Measurements from ENCODE around the gene CACNA1C.

CACNA1C gene

DNA sequence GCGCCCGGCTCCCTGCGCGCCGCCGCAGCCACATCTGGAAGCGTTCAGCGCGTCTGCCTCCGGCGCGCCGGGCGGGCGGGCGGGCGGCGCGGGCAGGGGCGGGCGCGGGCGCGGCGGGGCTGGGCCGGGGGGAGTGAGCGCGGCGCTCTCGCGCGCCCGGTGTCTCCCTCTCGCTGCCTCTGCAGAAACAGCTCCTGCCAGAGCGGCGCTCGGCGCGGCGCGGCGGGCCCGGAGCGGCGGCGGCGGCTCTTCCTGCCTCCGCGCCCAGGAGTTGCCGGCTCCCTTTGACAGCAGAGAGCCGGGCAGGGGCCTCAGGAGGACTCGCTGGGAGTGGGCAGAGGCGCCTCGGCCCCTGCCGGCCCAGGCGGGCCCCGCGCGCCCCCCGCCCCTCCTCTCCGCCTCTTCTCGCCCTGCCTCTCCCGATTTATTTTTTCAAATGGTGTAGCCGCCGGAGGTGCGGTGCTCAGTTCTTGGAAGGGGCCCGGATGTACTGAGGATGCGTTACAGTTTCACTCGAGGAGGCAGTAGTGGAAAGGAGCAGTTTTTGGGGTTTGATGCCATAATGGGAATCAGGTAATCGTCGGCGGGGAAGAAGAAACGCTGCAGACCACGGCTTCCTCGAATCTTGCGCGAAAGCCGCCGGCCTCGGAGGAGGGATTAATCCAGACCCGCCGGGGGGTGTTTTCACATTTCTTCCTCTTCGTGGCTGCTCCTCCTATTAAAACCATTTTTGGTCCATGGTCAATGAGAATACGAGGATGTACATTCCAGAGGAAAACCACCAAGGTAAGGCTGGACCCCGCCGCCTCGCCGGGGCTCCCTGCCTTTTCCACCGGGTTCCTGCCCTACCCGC, at the start of gene CACNA1C:
CACNA1C (plus strand) TSS at position 162 of the 853 bp plus-strand sequence; CDS start at position 738, 576 bp downstream.
- ChIA-PET POLR2A (ENCODE audit: low non-redundant PET) (no interaction called here), CTCF (interaction anchor here (0.6 kb wide), 2 partner anchors 17 to 233 kb away, joined by 4 read pairs; no protein-coding TSS in a partner anchor)
- no peak within 1 kb of the TSS for H3K27ac ChIP-seq
- TF ChIP-seq, protein P1, sequence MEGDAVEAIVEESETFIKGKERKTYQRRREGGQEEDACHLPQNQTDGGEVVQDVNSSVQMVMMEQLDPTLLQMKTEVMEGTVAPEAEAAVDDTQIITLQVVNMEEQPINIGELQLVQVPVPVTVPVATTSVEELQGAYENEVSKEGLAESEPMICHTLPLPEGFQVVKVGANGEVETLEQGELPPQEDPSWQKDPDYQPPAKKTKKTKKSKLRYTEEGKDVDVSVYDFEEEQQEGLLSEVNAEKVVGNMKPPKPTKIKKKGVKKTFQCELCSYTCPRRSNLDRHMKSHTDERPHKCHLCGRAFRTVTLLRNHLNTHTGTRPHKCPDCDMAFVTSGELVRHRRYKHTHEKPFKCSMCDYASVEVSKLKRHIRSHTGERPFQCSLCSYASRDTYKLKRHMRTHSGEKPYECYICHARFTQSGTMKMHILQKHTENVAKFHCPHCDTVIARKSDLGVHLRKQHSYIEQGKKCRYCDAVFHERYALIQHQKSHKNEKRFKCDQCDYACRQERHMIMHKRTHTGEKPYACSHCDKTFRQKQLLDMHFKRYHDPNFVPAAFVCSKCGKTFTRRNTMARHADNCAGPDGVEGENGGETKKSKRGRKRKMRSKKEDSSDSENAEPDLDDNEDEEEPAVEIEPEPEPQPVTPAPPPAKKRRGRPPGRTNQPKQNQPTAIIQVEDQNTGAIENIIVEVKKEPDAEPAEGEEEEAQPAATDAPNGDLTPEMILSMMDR (conservative IDR thresholded peaks at IDR 0.05; ENCODE audit: low read depth) = no peak
- DNase-seq (ENCODE audit: low spot score) = peak; percentile 10

DNA sequence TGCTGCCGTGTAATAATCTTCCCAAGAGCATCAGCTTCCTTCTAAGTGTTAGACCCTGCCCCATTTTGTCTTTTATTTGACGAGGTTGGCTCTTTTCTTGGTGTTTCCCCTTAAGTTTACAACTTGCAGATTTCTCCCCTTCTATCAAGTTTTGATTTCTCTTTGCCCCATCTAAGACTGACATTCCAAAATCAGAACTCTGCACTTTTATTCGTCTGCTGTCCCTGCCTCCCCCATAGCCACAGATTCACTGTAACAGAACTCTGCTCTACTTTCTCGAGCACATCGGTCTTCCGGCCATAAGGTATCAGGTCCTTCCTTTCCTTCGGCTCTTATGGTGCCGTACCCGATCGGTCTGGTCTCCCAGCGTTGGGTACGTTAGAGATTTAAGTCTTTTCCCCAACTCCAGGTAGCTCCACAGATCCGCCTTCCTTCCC, 49.1 kb upstream of the CACNA1C start:
- TF ChIP-seq, protein P1 (conservative IDR thresholded peaks at IDR 0.05; ENCODE audit: low read depth) = no peak
- peak overlapping the region; percentile 81 for H3K27ac ChIP-seq
- CTCF ChIA-PET = no interaction called here
- DNase-seq (ENCODE audit: low spot score) = peak; percentile 9
- POLR2A ChIA-PET (ENCODE audit: low non-redundant PET) = no interaction called here

DNA sequence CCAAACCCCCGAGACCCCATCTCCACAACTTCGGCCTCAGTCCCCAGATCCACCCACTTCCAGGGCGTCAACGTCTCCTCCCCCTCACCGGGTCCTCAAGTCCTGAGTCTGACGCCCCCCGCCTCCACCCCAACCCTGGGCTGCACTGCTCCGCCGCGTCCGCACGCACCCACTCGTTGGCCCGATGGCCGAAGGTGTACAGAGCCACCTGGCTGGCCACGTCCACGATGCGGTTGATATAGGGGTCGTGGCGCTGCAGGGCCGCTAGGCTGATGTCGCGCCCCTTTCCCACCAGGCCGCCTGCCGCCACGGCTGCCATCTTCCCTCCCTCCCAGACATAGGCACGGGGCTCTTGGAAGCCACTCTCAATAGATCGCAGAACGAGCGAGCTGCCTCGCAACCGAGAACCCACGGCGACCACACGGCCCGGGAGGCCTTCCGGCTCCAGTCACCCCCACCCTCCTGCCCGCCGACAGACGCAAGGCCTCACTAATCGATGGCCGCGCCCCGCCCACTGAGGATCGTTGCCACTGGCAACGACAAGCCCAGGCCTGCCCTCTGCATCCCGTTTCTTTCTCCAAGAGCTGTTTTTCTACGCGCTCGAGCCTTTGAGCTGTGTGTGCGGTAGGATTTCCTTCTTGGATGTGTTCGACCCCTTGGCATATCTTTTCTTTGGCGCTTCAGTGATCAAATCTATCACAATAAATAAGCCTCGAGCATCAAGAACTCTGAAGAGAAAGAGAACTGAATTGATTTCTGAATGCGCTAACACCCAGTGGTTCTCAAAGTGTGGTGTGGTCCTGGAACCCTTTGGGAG, 48.5 kb upstream of the CACNA1C start, which contains the start of gene DCP1B:
DCP1B (minus strand) TSS at position 345 of the 817 bp plus-strand sequence; CDS start at position 319, 26 bp downstream.
- DNase-seq (ENCODE audit: low spot score) = peak; percentile 75
- ChIA-PET CTCF (interaction anchor here (0.6 kb wide), 2 partner anchors 585 to 636 kb away, joined by 3 read pairs; no protein-coding TSS in a partner anchor), POLR2A (ENCODE audit: low non-redundant PET) (no interaction called here)
- H3K27ac ChIP-seq = peak within 1 kb of the TSS; percentile 81
- TF ChIP-seq, protein P1 (conservative IDR thresholded peaks at IDR 0.05; ENCODE audit: low read depth) = no peak

DNA sequence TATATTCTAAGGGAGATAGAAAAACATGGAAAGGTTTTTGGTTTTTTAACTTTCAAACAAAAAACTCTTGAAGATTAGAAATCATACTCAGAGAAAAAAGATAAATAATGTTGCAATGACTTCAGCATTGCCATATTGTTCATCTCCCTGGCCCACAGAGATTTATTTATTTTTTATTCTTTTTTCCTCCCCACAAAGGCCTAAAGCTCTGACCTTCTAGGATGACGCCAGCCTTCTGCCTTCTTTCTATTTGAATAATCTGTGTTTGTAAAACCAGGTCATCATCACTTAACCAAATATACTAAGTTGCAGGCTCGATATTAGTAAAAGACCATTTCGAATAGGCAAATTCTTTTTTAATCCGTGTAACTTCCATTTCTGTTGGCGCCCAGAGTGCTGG, 44.1 kb upstream of the CACNA1C start:
- ChIA-PET POLR2A (ENCODE audit: low non-redundant PET) (no interaction called here), CTCF (no interaction called here)
- TF ChIP-seq, protein P1 (conservative IDR thresholded peaks at IDR 0.05; ENCODE audit: low read depth) = no peak
- no peak for DNase-seq (ENCODE audit: low spot score)
- no peak overlapping the region for H3K27ac ChIP-seq

DNA sequence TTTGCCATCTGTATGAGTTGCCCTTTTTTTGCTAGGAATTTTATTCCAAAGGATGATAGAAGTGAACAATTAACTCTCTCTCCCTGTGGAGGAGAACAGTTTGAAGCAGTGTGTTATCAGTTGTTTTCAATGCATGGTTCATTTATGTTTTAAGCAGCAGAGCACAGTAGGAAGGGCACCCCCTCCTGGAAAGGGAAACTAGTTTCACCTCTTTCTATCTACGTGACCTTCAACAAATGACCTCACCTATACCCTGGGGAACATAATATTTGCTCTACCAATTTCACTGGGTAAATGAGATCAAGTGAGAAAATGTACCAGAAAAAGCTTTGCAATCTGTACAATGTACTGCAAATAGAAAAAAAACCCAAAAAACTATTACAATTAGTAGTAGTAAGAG, 43.2 kb upstream of the CACNA1C start:
- no peak for DNase-seq (ENCODE audit: low spot score)
- H3K27ac ChIP-seq = no peak overlapping the region
- POLR2A ChIA-PET (ENCODE audit: low non-redundant PET) = no interaction called here
- CTCF ChIA-PET = no interaction called here
- TF ChIP-seq, protein P1 (conservative IDR thresholded peaks at IDR 0.05; ENCODE audit: low read depth) = no peak

Measured in RWPE1 (cell line).